GM19397 (cell line): ENCODE results near the gene NTRK2.
"Not testable (repeated sequence)": the region's sequence is repeated elsewhere in the genome, so short reads cannot be mapped to it uniquely, and the experiment has no call there.

Experiments
- ATAC-seq: cut with Tn5 transposase; IDR thresholded peaks from one replicate; pipeline ENCODE4 v1.9.1; 2021; ENCODE audit warnings: mild to moderate bottlenecking, moderate library complexity; ENCODE audit not compliant: unreplicated experiment

The NTRK2 gene

GRCh38 chr9:84874596-84874995 is 205.1 kb downstream of the NTRK2 start:
- ATAC-seq = no peak

- ATAC-seq = no peak
Observed at GRCh38 chr9:84875193-84875592, 205.7 kb downstream of the NTRK2 start.

- no peak for ATAC-seq
Observed at GRCh38 chr9:84879631-84880030, 210.1 kb downstream of the NTRK2 start.

GRCh38 chr9:84880835-84881234 is 211.3 kb downstream of the NTRK2 start:
- ATAC-seq = no peak

- no peak for ATAC-seq
Observed at GRCh38 chr9:84886866-84887265, 217.3 kb downstream of the NTRK2 start.

GRCh38 chr9:84891924-84892323 is 222.4 kb downstream of the NTRK2 start:
- no peak for ATAC-seq

GRCh38 chr9:84893419-84894128 is 224.0 kb downstream of the NTRK2 start:
- no peak for ATAC-seq

GRCh38 chr9:84894859-84895258 is 225.3 kb downstream of the NTRK2 start:
- no peak for ATAC-seq

- ATAC-seq = no peak
Observed at GRCh38 chr9:84897362-84898094, 228.0 kb downstream of the NTRK2 start.

GRCh38 chr9:84898188-84898587 is 228.7 kb downstream of the NTRK2 start:
- no peak for ATAC-seq

GRCh38 chr9:84898618-84899017 is 229.1 kb downstream of the NTRK2 start:
- not testable (repeated sequence) for ATAC-seq

- no peak for ATAC-seq
Observed at GRCh38 chr9:84899326-84899725, 229.8 kb downstream of the NTRK2 start.

- no peak for ATAC-seq
Observed at GRCh38 chr9:84900421-84900820, 230.9 kb downstream of the NTRK2 start.

- no peak for ATAC-seq
Observed at GRCh38 chr9:84903963-84904362, 234.4 kb downstream of the NTRK2 start.

- ATAC-seq = no peak
Observed at GRCh38 chr9:84916769-84917168, 247.2 kb downstream of the NTRK2 start.

GRCh38 chr9:84917366-84918070 is 248.0 kb downstream of the NTRK2 start:
- ATAC-seq = no peak

- ATAC-seq = no peak
Observed at GRCh38 chr9:84919440-84919839, 249.9 kb downstream of the NTRK2 start.

- no peak for ATAC-seq
Observed at GRCh38 chr9:84921175-84921574, 251.6 kb downstream of the NTRK2 start.

GRCh38 chr9:84922051-84922450 is 252.5 kb downstream of the NTRK2 start:
- ATAC-seq = no peak

- ATAC-seq = no peak
Observed at GRCh38 chr9:84924266-84924665, 254.7 kb downstream of the NTRK2 start.

- ATAC-seq = no peak
Observed at GRCh38 chr9:84925225-84925872, 255.8 kb downstream of the NTRK2 start.
